Stimulated activated CD4-positive, alpha-beta T cell treated with anti-CD3 and anti-CD28 coated beads, Interleukin-12 subunit alpha, Interleukin-12 subunit beta, amount 100 ng/mL, for 48 hours (primary cell): ENCODE data around the gene HDC.

Source experiments
- DNase-seq, 3 donors: peaks; one replicate each; pipeline ENCODE4 v3.0.0-alpha.2; 2020; ENCODE audit warnings: low read depth in 2 of 3, low spot score in 1 of 3

The HDC gene

DNA sequence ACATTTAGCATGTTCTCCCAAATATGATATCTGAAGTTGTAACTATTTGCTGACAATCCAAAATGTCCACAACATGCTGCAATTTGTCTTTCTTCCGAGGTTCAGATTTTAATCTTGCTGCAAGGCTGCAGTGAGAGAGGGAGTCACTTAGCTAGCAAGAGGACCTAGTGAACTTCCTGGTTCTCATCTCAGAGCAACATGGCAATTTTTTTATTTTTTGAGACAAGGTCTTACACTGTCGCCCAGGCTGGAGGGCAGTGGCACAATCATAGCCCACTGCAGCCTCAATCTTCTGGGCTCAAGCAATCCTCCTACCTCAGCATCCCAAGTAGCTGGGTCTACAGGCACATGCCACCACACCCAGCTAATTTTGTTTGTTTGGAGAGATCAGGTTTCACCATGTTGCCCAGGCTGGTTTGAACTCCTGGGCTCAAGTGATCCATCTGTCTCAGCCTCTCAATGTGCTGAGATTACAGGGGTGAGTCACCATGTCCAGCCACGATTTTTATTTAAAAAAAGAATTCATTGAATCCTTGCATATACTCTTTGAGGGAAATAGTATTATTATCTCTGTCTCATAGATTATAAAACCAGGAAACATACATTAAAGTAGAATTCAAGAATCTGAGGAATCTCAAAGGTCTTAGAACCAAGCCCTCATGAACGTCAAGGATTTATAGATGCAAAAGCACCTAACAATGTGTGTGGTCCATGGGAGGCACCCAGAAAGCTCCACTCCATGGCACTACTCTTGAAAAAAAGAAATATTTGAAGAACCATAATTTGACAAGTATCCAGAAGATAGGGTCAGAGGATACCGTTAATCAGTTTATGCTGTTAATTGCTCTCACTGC, 9.1 kb downstream of the HDC start:
- DNase-seq, result no peak

DNA sequence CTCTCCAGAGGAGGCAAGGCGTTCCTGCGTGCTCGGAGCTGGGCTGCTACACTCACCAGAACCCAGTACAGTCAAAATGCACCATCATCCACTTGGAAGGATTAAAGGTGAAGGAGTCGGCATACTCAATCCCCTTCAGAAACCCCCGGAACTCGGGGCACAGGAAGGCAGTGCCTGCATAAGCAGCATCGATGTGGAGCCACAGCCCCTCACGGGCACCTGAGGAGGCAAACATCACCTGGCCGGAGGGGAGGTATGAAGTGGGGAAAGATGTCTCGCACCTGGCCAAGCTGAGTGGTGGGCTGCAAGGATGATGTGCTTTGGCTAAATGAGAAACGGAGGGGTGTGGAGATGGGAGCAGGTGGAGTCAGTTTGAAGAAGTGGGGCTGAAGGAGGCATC, 13.0 kb downstream of the HDC start:
- DNase-seq, result no peak

DNA sequence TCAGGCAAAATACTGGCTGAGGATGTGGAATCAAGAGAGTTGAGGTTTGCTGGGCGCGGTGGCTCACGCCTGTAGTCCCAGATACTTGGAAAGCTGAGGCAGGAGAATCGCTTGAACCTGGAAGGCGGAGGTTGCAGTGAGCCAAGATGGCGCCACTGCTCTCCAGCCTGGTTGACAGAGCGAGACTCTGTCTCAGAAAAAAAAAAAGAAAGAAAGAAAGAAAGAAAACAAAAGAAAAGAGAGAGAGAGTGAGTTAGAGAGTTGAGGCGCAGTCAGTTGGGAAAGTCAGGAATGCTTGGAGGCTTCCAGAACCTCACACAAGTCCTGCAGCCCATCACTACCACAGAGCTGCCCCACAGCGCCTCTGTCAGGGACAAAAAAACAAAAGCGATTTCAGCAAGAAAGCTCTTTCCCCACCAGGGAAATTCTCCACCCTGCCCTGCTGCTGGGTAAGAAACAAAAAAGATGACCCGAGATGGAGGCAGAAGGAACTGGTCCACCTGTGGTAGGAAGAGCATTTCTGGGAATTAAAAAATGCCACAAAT, 13.8 kb downstream of the HDC start:
- no peak for DNase-seq

DNA sequence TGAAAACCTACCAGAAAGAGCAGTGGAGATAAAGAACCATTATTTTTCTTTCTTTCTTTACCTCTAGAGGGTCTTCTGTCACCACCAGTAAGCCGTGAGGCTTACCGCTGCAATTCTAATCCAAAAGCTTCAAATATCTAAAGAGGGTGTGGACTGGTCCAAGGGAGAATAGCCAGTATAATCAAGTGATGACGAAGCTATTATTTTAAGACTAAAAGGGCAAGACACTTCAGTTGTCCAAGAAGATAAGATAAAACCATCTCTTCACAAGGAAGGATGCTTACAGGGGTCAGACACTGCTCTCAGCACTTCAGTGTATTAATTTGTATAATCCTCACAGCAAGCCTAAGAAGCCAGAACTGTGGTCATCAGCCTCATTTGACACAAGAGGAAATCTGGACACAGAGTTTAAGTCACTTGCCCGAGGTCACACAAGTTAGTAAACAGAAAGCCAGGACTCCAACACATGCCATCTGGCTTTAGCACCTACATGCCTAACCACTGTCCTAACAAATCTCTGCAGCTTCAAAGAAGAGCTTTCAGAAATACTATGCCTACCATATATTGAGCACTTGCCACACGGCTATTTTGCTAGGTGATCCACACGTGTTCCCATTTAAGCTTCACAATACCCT, 14.6 kb downstream of the HDC start:
- no peak for DNase-seq

DNA sequence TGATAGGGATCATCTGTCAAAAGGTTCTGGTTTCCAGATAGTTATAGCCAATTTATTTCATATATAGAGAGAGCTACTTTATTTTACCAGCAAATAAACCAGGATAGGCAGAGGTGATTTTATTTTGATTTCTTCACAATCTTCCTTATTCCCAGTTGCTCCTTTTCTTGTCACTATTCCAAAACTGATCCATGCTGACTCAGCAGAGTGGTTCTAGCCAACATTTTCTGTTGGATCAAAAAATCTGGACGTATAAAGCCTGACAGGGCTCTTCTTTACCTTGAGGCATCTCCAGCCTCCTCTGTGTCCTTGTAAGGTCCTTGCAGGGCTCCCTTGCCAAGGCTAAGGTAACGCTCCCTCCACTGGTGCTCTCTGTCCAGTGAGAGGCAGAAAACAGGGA, 15.8 kb downstream of the HDC start:
- no peak for DNase-seq

DNA sequence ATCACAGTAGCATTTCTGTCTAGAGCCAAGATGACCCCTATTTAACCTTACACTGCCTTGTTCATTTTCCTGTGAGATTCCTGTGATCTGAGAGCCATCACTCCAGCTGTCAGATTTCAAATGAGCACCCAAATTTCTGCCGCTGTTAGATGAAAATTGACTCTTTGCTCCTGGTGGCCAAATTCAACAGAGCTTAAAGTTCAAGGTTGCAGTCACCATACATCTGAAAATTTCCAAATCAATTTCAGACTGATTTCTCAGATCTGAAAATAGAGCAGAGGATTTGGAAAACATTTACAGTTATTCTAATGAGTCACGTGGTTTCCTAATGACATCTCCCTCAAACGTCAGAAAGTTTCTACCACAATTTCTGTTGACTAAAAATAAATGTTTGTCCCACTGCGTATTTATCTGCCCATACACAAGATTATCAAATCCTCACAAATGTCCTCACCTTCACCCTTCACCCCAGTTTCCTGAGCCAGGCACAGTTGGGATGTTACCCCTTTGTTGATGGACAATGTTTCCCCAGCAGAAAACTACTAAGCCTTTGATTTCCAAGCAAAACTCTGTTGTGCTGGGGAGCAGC, 16.4 kb downstream of the HDC start:
- DNase-seq, result no peak

DNA sequence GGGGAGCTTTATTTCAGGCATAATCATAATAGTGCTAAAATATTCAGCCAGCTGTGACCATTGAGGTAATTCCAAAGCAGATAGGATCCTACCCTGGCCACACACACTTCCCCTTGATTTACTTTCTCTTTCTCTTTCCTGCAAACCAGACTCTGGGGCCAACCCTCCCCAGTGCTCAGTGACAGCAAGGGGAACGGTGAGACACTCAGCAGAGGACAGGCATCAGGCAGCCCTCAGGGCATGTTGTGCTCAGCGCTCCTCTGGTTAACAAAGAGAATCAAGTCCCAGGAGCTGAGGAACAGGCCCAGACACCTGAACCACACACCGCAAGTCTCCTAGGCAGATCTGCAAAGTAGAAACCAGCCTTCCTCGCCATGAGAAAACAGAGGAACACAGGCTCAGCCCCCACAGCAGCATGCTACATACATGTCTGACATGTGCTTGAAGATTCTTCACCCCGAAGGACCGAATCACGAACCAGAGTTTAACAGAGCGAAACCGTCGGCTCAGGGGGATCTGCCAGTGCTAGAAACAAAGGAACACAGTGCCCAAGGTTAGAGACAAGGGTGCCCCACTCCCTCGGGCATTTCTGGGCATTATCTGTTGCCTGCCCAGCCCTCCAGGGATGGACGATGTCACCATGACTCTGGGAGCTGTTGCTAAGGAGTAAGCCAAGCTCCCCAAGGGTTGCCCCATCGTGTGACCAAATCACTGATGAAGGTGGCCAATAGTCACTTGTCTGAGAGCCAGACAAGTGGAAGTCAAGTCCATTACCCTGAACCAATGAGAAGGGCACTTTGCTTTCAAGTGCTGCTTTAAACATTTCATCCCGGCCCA, 17.5 kb downstream of the HDC start:
- peak in 1 of 3 donors; percentile 28 for DNase-seq

DNA sequence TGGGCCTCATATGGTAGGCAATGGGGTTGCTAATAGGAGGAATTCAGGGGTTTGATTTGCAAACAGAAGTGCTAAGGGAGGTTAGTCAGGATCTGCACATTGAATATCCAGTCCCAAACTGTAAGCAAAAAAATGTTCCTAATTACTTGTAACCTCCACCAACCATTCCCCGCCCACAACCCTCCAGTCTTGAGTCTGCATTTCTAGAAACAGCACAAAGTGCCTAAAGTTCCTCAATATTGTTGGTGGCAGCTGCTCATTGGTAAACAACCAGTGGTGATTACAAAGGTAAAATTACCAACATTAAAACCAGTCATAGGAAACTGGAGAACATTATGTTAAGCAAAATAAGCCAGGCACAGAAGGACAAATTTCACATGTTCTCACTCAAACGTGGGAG, 18.9 kb downstream of the HDC start:
- no peak for DNase-seq

DNA sequence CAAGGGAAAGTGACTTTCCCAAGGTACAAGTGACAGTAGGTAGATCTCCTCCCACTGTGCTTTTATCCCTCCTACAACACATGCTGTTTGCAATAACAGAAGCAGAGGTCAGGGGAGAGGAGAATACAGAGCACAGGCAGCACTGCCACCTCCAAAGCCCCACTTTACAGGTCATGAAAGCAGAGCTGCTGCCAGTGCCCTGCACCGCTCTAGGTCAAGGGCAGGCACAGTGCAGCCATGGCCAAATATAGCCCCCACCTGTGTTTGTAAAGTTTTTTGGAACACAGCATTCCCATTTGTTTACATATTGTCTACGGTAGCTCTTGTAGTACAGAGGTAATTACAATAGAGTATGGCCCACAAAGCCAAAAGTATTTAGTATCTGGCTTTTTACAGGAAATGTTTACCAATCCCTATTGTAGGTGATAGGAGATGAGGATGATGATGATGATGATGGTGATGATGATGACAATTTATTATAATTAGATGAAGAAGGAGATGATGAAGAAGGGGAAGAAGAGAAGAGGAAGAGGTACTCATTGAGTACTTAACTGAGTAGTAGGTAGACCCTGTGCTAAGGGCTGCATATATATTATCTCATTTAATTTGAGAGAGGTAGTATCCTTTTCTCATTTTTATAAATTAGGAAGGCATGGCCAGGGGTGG, 20.4 kb downstream of the HDC start:
- DNase-seq, result no peak

DNA sequence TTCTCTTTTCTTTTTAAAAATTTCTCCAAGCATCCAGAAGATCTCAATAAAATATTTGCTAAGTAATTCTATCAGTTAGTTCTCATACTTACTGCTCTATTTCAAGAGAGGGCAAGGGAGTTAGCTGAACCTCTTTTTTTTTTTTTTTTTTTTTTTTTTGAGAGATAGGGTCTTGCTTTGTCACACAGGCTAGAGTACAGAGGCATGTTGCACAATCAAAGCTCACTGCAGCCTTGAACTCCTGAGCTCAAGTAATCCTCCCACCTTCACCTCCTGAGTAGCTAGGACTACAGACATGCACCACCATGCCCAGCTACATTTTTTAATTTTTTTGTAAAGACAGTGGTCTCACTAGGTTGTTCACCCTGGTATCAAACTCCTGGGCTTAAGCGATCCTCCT, 21.4 kb downstream of the HDC start:
- DNase-seq, result no peak

DNA sequence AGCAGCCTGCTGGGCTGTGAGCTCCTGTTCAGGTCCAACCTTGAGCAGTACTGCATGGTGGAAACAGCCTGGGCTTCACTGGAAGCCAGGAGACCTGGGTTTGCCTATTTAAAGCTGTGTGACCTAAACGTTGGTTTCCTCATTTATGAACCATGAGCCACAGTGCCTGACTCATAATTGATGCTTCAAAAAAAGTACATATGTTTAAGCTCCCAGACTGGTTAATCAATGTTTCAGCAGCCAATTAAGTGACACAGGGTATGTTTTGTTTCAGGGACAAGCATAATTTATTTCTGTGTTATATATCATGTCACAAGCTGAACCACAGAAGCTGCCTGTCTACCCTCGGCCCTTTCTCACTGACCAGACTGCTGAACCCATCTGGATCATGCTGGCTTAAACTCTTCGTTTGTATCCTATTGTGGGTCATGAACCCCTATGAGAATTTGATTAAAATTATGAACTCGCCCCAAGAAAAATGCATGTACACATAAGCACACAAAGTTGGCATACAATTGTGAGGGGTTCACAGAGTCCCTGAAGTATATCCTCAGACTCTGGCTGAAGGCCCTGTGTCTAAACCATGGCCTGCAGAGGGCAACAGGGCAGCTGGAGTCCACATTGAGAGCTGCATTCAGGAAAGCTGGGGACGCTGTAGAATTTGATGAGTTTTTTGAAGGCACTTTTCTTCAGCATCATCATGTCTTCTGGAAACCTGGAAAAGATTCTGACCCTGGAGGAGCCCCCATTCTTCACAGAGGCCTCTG, 23.7 kb downstream of the HDC start:
- DNase-seq, result no peak

DNA sequence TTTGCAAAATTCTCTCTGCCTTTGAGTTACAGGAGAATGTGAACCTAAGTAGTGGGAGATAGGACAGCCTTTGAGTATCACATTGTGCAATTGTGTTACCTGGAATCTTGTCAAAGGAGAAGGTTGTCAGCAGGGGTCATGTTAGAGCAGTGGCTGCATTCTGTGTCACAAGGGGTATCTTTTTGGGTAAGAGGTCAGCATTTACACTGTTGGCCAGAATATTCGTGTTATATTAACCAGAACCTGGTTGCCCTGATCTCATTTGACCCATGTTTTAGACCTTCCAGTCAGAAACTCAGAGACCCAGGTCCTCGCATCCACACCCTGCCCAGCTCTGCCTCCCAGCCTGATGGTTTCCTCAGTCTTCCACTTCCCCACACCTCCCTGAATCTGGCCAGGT, 27.3 kb downstream of the HDC start:
- no peak for DNase-seq

DNA sequence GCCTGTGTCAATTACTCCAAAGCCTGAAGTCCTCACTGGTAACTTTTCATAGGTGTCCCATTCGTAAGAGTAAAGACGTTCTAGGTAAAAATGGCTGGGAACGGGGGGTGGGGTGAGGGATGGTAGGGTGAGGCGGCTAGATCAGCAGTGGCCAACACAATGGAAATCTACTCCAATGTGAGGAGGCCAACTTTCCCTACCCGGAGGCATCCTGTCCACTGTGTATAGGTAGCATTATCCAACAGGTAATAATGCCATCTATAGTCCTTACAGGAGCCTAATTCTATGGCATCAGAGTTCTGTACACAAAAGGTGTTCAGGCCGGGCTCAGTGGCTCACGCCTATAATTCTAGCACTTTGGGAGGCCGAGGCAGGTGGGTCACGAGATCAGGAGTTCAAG, 29.1 kb downstream of the HDC start:
- DNase-seq, result no peak

DNA sequence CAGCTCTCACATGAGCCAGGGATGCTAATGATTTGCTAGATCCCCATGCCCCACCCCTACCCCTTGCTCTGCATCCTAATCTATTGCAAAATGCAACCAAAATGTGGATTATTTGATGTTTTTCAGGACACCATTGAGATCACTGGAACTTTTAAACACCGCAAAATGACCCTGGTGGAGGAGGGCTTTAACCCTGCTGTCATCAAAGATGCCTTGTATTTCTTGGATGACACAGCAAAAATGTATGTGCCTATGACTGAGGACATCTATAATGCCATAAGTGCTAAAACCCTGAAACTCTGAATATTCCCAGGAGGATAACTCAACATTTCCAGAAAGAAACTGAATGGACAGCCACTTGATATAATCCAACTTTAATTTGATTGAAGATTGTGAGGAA, 29.7 kb downstream of the HDC start:
- no peak for DNase-seq

DNA sequence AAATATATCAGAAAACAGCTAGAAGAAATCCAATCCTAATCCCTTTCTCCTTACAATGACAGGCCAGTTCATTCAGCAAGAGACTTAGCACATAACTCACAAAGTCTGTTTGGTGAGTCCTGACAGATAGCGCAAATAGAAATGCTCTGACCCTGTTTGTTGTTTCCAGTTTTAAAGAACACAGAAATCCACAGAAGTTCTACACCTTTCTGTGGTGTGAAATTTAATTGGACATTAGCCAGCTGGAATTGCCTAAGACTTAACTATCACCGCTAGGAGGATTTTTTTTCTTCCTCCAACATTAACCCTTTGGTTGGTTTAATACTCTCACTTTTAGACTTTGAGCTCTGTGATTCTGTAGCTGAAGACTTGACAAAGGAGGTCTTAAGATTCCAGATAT, 30.8 kb downstream of the HDC start:
- no peak for DNase-seq

DNA sequence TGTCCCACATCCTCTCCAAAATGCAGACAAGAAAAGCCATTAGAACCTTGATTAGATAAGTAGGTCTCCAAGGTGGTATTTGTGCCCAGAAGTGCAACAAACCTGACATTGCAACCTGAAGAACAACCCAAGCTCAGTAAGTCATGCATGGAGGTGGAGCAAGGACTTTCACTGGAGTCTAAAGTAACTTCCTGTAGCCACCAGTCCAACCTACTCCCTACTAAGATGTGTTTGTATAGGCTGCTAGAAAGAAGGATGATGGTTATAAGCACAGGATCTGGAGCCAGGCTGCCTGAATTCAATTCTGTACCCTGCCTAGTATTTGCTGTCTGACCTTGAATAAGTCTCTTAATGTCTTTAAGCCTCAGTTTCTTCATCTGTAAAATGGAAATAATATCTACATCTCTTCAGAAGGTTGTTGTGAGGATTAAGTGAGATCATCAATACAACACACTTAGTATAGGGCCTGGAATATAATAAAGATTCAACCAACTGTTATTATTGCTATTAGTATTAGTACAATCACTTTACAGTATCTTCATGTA, 32.3 kb downstream of the HDC start:
- DNase-seq, result no peak

DNA sequence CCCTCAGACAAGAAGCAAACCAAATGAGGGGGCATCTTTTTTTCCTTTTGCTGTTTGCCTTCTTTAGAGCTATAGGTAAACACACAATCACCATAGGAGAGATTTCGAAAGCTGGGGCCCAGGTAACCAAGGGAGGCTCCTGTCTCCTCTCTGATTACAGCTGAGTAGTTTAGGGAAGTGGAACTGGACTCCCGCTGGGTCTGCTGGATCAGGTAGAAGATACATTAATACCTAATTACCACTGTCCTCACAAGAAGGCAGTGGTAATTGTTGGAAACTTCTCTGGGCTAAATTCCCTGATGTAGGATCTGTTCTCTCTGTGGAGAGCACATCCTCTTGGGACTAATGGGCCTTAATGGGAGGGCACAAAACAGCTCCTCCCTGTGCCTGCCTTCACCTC, 32.7 kb downstream of the HDC start:
- DNase-seq, result no peak

DNA sequence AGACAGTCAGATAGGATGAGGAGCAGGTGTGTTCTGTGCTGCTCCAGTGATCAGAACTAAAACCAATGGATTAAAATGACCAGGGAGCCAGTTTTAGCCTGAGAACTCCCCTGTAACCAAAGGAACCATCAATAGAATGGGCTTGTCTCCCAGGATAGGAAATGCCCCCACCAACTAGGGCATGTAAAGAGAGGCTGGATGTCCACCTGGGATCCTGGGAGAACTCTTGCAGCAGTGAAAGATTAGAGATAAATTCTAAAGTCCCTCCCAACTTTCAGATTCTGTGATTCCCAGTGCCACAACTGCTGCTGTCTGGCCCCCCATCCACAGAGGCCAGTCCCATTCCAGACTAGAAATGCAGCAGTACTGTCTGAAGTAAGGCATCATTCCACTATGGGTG, 33.8 kb downstream of the HDC start:
- no peak for DNase-seq

DNA sequence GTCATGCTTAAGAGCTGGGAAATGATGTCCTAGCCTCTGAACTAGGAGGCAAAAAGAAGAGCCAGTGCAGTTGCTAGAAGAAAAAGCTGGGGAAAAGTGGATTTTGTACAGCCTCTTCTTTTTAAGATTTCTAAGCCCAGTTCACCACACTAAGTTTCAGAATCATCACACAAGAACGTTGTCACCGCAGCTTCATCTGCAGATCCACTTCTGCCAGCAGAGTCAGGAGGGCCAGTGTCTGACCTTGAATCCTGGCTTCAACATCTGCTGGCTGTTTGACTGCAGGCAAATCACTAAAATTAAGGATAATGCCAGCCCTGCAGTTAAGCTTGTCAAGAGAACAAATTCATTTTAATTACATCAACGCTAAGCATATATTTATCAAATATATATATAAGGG, 36.2 kb downstream of the HDC start:
- DNase-seq, result no peak

DNA sequence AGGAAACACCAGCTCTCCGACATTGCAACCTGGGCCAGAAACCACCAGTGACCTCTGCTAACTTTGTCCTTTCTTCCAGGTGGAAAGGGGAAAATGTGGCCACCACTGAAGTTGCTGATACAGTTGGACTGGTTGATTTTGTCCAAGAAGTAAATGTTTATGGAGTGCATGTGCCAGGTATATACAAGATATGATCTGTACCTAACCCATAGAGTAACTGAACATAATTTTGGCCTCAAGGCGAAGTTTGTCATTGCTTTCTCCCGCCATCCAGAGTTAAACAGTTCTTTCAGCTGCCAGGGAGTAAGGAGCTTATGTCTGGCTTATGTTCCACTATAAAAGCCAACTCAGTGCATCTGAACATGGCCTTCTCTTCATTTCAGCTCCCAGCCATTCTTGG, 36.7 kb downstream of the HDC start:
- DNase-seq, result no peak
